Measurements from ENCODE around the gene DAAM1.

The DAAM1 gene

DNA sequence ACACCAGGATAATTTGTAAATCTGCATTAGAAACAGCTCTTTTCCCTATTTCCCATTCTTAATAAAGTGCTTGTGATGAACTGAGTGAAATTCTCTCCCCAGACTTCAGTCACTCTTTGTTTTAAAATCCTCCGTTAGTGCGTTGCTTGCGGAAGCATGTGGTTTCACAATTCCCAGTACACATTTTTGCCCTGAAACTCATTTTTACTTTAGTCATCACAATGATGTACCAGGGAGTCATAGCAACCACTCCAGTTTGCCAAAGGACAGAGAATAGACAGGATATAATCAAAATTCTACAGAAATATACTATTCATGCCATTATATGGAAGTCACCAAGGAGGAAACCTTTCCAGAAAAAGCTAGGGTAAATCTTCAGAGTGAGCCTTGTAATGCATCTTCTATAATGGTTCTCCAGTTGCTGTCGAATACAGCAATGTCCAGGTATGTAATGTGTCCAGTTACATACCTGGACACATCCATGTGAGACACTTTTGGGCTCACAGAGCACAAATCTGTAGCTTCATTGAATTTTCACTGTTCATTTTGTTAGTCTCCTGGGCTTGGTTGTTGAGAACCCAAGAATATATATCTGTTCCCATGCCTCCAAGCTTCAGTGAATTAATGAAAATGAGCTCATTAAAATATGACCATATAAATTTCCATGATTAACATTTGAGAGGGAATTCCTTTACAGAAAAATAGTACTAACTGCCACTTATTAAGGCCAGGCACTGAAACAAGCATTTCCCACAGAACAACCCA lies 219.0 kb downstream of the DAAM1 start:
- H3K4me3 ChIP-seq (ENCODE audit: low read depth, low read length) = no peak overlapping the region
- CTCF ChIA-PET = interaction anchor here (0.8 to 1.9 kb wide), 8 partner anchors 15 to 283 kb away, joined by 3 to 5 read pairs (median 3); no protein-coding TSS in a partner anchor
- TF ChIP-seq, protein P1, sequence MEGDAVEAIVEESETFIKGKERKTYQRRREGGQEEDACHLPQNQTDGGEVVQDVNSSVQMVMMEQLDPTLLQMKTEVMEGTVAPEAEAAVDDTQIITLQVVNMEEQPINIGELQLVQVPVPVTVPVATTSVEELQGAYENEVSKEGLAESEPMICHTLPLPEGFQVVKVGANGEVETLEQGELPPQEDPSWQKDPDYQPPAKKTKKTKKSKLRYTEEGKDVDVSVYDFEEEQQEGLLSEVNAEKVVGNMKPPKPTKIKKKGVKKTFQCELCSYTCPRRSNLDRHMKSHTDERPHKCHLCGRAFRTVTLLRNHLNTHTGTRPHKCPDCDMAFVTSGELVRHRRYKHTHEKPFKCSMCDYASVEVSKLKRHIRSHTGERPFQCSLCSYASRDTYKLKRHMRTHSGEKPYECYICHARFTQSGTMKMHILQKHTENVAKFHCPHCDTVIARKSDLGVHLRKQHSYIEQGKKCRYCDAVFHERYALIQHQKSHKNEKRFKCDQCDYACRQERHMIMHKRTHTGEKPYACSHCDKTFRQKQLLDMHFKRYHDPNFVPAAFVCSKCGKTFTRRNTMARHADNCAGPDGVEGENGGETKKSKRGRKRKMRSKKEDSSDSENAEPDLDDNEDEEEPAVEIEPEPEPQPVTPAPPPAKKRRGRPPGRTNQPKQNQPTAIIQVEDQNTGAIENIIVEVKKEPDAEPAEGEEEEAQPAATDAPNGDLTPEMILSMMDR (IDR thresholded peaks at IDR 0.05; ENCODE audit: insufficient read depth, low read length, missing control alignments) = no peak
- DNase-seq (ENCODE audit: low read depth, low spot score) = peak; percentile 81
- POLR2A ChIA-PET = interaction anchor here (1.2 kb wide), 1 partner anchor 21 kb away, joined by 5 read pairs; no protein-coding TSS in a partner anchor

DNA sequence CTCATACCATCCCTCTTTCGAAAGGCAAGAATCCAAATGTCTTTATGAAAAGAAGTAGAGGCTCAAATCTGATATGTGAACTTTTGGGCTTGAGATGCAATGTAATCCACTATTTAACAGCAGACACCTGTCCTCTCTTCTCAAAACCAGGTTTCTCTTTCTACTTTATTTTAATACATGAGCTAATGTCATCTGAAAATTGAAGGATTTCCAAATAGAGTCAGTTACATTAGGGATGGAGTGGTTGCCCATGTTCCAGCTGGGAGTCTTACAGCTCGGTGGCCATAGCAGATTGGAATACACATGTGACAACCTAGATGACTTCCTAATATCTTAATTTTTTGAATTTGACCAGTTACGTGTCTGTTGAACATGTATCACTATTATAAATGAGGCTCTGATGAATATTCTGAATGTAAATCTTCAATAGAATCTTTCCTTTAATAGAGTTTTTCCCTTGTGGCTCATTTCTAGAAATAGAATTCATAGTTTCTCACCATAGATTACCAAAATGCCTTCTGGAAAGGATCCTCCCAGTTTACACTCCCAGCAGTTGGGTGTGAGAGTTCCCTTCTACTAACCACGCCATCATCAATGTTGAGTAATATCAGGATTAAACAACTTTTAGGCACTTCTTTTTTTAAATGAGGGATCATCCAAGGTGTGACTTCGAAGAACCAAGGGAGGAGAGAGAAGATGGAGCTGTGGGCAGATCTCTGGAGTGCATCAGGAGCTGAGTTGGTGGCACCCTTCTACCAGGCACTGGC lies 227.6 kb downstream of the DAAM1 start:
- CTCF ChIA-PET = no interaction called here
- H3K4me3 ChIP-seq (ENCODE audit: low read depth, low read length) = no peak overlapping the region
- TF ChIP-seq, protein P1 (IDR thresholded peaks at IDR 0.05; ENCODE audit: insufficient read depth, low read length, missing control alignments) = no peak
- no peak for DNase-seq (ENCODE audit: low read depth, low spot score)
- POLR2A ChIA-PET = no interaction called here

DNA sequence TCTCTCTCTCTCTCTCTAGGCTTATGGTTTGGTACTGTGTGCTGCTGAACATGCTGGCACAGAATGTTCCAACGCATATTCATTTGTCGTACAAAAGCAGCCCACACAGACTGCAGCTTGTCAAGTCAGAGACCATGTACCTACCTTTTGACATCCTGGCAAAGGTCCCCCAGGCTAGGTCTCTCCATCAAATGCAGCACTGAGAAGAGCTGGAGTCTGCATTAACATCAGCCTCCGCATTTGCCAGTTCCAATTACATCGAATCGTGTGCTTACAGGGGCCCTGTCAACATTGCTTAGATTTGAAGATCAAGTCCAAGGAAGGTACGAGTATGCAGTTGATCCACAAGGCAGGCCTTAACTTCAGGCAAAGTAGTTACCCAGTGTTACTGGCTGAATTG lies 228.8 kb downstream of the DAAM1 start:
- TF ChIP-seq, protein P1 (IDR thresholded peaks at IDR 0.05; ENCODE audit: insufficient read depth, low read length, missing control alignments) = no peak
- H3K4me3 ChIP-seq (ENCODE audit: low read depth, low read length) = no peak overlapping the region
- ChIA-PET POLR2A (no interaction called here), CTCF (interaction anchor here (0.5 kb wide), 1 partner anchor 1057 kb away, joined by 3 read pairs; no protein-coding TSS in a partner anchor)
- no peak for DNase-seq (ENCODE audit: low read depth, low spot score)

DNA sequence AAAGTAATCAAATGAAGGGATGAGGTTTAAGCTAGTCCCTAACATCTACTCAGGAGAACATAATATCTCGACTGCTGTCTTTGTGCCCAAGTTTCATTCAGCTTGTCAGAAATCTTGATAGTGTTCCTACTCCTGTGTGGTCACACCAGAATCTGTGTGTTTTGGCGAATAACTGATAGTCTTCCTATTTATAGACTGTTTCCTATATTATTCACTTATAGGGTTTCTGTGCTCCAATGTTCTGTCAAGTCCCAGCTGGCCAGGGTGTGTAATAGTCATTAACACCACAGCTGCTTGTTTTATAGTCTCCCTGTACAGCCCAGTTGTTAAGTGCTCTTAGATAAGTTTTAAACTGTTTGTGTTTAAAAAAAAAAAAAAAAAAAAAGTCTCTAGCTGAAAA lies 230.8 kb downstream of the DAAM1 start:
- no peak overlapping the region for H3K4me3 ChIP-seq (ENCODE audit: low read depth, low read length)
- POLR2A ChIA-PET = no interaction called here
- CTCF ChIA-PET = interaction anchor here (0.9 to 1.2 kb wide), 3 partner anchors 9 to 289 kb away, joined by 3 read pairs; no protein-coding TSS in a partner anchor
- TF ChIP-seq, protein P1 (IDR thresholded peaks at IDR 0.05; ENCODE audit: insufficient read depth, low read length, missing control alignments) = no peak
- no peak for DNase-seq (ENCODE audit: low read depth, low spot score)
